HEK293 (cell line): ENCODE results near the gene TFAP2E.

Source experiments
- AEBP2 ChIP-seq: fragments of 450-650 bp; formaldehyde crosslinking; IDR thresholded peaks from 2 replicates; pipeline ENCODE4 v1.5.1; 2016; ENCODE audit warnings: missing biosample characterization, missing genetic modification characterization, borderline replicate concordance
- BCL11A ChIP-seq: fragments of 450-650 bp; formaldehyde crosslinking; IDR thresholded peaks from 2 replicates; pipeline ENCODE4 v1.5.1; 2016; ENCODE audit warnings: low read depth, missing biosample characterization, missing genetic modification characterization
- EGR2 ChIP-seq: fragments of 450-650 bp; formaldehyde crosslinking; IDR thresholded peaks from 2 replicates; pipeline ENCODE4 v1.5.1; 2016; ENCODE audit warnings: low read depth, missing biosample characterization, missing genetic modification characterization
- GLIS2 ChIP-seq: fragments of 450-650 bp; formaldehyde crosslinking; IDR thresholded peaks from 2 replicates; pipeline ENCODE4 v1.5.1; 2016; ENCODE audit warnings: missing biosample characterization, missing genetic modification characterization
- IKZF3 ChIP-seq: fragments of 450-650 bp; IDR thresholded peaks from 2 replicates; pipeline ENCODE4 v1.5.0; 2018; ENCODE audit warnings: missing biosample characterization, mild to moderate bottlenecking, missing genetic modification characterization, moderate library complexity
- INSM2 ChIP-seq: fragments of 450-650 bp; formaldehyde crosslinking; IDR thresholded peaks from 2 replicates; pipeline ENCODE4 v1.5.1; 2016; ENCODE audit warnings: missing biosample characterization, missing genetic modification characterization
- KLF7 ChIP-seq: fragments of 450-650 bp; formaldehyde crosslinking; IDR thresholded peaks from 2 replicates; pipeline ENCODE4 v1.5.1; 2016; ENCODE audit warnings: missing biosample characterization, missing genetic modification characterization, borderline replicate concordance
- OSR2 ChIP-seq: fragments of 450-650 bp; formaldehyde crosslinking; IDR thresholded peaks from 2 replicates; pipeline ENCODE4 v1.5.1; 2016; ENCODE audit warnings: missing biosample characterization, missing genetic modification characterization
- PBX3 ChIP-seq: sonication (generic); formaldehyde crosslinking; IDR thresholded peaks from 2 replicates; pipeline ENCODE4 v1.8.1; 2022; ENCODE audit warnings: mild to moderate bottlenecking, moderate library complexity, missing genetic modification reagents
- SCRT1 ChIP-seq: fragments of 450-650 bp; formaldehyde crosslinking; IDR thresholded peaks from 2 replicates; pipeline ENCODE4 v1.5.1; 2016; ENCODE audit warnings: missing biosample characterization, missing genetic modification characterization, borderline replicate concordance
- SETDB1 ChIP-seq: IDR thresholded peaks from one replicate; pipeline ENCODE4 v1.6.1; 2017; ENCODE audit warnings: mild to moderate bottlenecking, low read length, moderate library complexity, mixed read lengths; ENCODE audit not compliant: insufficient read length
- WT1 ChIP-seq: fragments of 450-650 bp; formaldehyde crosslinking; IDR thresholded peaks from 2 replicates; pipeline ENCODE4 v1.5.1; 2016; ENCODE audit warnings: missing biosample characterization, missing genetic modification characterization
- ZFHX2 ChIP-seq: fragments of 450-650 bp; formaldehyde crosslinking; conservative IDR thresholded peaks from 2 replicates; pipeline ENCODE4 v1.5.1; 2016; ENCODE audit warnings: missing biosample characterization, missing genetic modification characterization
- ZNF157 ChIP-seq: fragments of 450-650 bp; formaldehyde crosslinking; IDR thresholded peaks from 2 replicates; pipeline ENCODE4 v1.5.1; 2016; ENCODE audit warnings: missing biosample characterization, missing genetic modification characterization
- ZNF174 ChIP-seq: fragments of 450-650 bp; formaldehyde crosslinking; IDR thresholded peaks from 2 replicates; pipeline ENCODE4 v1.5.0; 2017; ENCODE audit warnings: missing biosample characterization, mild to moderate bottlenecking, missing genetic modification characterization
- ZNF23 ChIP-seq: fragments of 450-650 bp; formaldehyde crosslinking; IDR thresholded peaks from 2 replicates; pipeline ENCODE4 v1.5.1; 2016; ENCODE audit warnings: missing biosample characterization, missing genetic modification characterization, borderline replicate concordance
- ZNF366 ChIP-seq: fragments of 450-650 bp; formaldehyde crosslinking; conservative IDR thresholded peaks from 2 replicates; pipeline ENCODE4 v1.5.1; 2016; ENCODE audit warnings: missing biosample characterization, missing genetic modification characterization
- ZNF416 ChIP-seq: fragments of 450-650 bp; formaldehyde crosslinking; IDR thresholded peaks from 2 replicates; pipeline ENCODE4 v1.5.1; 2016; ENCODE audit warnings: missing biosample characterization, missing genetic modification characterization
- ZNF433 ChIP-seq: fragments of 450-650 bp; formaldehyde crosslinking; IDR thresholded peaks from 2 replicates; pipeline ENCODE4 v1.5.1; 2016; ENCODE audit warnings: missing biosample characterization, missing genetic modification characterization, low read depth
- ZNF48 ChIP-seq: fragments of 450-650 bp; formaldehyde crosslinking; IDR thresholded peaks from 2 replicates; pipeline ENCODE4 v1.5.1; 2016; ENCODE audit warnings: missing biosample characterization, missing genetic modification characterization
- ZNF488 ChIP-seq: fragments of 450-650 bp; formaldehyde crosslinking; IDR thresholded peaks from 2 replicates; pipeline ENCODE4 v1.5.1; 2016; ENCODE audit warnings: missing biosample characterization, missing genetic modification characterization
- ZNF513 ChIP-seq: fragments of 450-650 bp; IDR thresholded peaks from 2 replicates; pipeline ENCODE4 v1.5.1; 2018; ENCODE audit warnings: missing biosample characterization, missing genetic modification characterization
- ZNF692 ChIP-seq: fragments of 450-650 bp; formaldehyde crosslinking; IDR thresholded peaks from 2 replicates; pipeline ENCODE4 v1.5.1; 2016; ENCODE audit warnings: missing biosample characterization, missing genetic modification characterization
- ZNF704 ChIP-seq: fragments of 450-650 bp; formaldehyde crosslinking; IDR thresholded peaks from 2 replicates; pipeline ENCODE4 v1.5.1; 2016; ENCODE audit warnings: missing biosample characterization, missing genetic modification characterization
- ZNF76 ChIP-seq: fragments of 450-650 bp; formaldehyde crosslinking; IDR thresholded peaks from 2 replicates; pipeline ENCODE4; 2016; ENCODE audit warnings: low read depth, missing biosample characterization, missing genetic modification characterization, borderline replicate concordance
- ZNF792 ChIP-seq: fragments of 450-650 bp; formaldehyde crosslinking; IDR thresholded peaks from 2 replicates; pipeline ENCODE4 v1.5.1; 2016; ENCODE audit warnings: missing biosample characterization, missing genetic modification characterization
- ZNF837 ChIP-seq: fragments of 450-650 bp; formaldehyde crosslinking; IDR thresholded peaks from 2 replicates; pipeline ENCODE4 v1.5.1; 2016; ENCODE audit warnings: missing biosample characterization, missing genetic modification characterization
- ZSCAN30 ChIP-seq: fragments of 450-650 bp; IDR thresholded peaks from 2 replicates; pipeline ENCODE4 v1.5.1; 2018; ENCODE audit warnings: missing biosample characterization, mild to moderate bottlenecking, missing genetic modification characterization, moderate library complexity
- ZXDB ChIP-seq: fragments of 450-650 bp; formaldehyde crosslinking; IDR thresholded peaks from 2 replicates; pipeline ENCODE4 v1.5.1; 2016; ENCODE audit warnings: missing biosample characterization, missing genetic modification characterization

The TFAP2E gene

GRCh38 chr1:35557611-35558373, 15.3 kb upstream of the TFAP2E start, which contains the start of gene NCDN (continued):
- TF ChIP-seq ZXDB (tag by site-specific recombination) (peak; percentile 95), EGR2 (tag by site-specific recombination) (peak; percentile 95), ZNF792 (tag by site-specific recombination) (no peak), ZNF433 (tag by site-specific recombination) (no peak), ZNF837 (tag by site-specific recombination) (no peak), GLIS2 (tag by site-specific recombination) (peak; percentile 98), KLF7 (tag by site-specific recombination) (0 out of 2 replicates have a peak, but pooled peaks have one; percentile 6), ZFHX2 (tag by site-specific recombination) (peak; percentile 98), ZNF48 (tag by site-specific recombination) (no peak), ZNF704 (tag by site-specific recombination) (no peak), INSM2 (tag by site-specific recombination) (peak; percentile 44; the same call in 1 of the 2 replicates), ZNF513 (tag by site-specific recombination) (no peak), OSR2 (tag by site-specific recombination) (peak; percentile 14; the same call in 1 of the 2 replicates), ZNF416 (tag by site-specific recombination) (no peak), PBX3 (CRISPR knock-in tag) (no peak; the same call in 1 of the 2 replicates), ZNF366 (no peak), ZNF157 (tag by site-specific recombination) (no peak), ZNF23 (tag by site-specific recombination) (0 out of 2 replicates have a peak, but pooled peaks have one; percentile 43), ZSCAN30 (peak; percentile 100), SETDB1 (no peak), AEBP2 (no peak), SCRT1 (tag by site-specific recombination) (no peak), ZNF488 (no peak), IKZF3 (peak; percentile 63; the same call in 1 of the 2 replicates), WT1 (peak; percentile 41), ZNF76 (tag by site-specific recombination) (peak; percentile 94), BCL11A (tag by site-specific recombination) (0 out of 2 replicates have a peak, but pooled peaks have one; percentile 49), ZNF692 (tag by site-specific recombination) (peak; percentile 71; the same call in 1 of the 2 replicates), ZNF174 (tag by site-specific recombination) (no peak)
